GM19452 (cell line): ENCODE measurements around the gene DCAKD.

Experiments used
- ATAC-seq: cut with Tn5 transposase; IDR thresholded peaks from one replicate; pipeline ENCODE4 v1.9.1; 2021; ENCODE audit not compliant: unreplicated experiment

The DCAKD gene

GRCh38 chr17:45005700-45006099 lies 45.7 kb downstream of the DCAKD start:
- no peak for ATAC-seq

DNA sequence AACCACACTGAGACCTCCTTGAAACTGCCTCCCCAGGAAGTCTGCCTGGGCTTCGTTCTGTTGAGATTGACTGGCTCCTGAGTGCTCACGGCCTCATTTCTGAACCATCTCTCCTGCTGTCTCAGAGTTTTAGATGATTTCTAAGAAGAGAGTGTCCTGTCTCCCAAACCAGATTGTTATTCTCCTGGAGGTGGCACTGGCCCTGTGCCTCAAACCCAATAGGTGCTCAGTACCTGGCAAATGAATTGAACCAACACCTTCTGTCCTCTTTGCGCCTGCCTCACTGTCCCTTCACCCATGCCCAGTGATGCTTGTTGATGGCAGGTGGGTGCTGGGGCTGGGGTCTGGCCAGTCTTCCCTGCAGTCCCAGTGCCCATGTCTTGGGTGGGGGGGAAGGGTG lies 47.0 kb downstream of the DCAKD start:
- no peak for ATAC-seq

DNA sequence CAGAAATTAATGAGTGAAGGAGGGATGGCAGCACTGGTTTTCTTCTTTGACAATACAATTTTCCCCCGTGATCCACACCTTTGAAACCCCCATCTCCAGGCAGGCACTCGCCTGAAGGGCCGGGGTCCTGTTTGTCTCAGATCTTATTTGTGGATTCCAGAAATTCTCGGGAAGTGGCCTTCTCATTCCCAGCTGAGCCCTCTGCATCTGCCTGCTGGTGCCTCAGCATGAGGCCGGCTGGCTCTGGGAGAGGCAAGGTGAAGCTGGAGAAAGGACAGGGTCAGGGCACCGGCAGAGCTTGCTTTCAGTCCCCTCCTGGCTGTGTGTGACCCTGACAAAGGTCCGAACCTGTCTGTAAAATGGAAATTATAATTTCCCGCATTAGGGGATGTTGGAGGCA lies 47.6 kb downstream of the DCAKD start:
- ATAC-seq, result no peak

DNA sequence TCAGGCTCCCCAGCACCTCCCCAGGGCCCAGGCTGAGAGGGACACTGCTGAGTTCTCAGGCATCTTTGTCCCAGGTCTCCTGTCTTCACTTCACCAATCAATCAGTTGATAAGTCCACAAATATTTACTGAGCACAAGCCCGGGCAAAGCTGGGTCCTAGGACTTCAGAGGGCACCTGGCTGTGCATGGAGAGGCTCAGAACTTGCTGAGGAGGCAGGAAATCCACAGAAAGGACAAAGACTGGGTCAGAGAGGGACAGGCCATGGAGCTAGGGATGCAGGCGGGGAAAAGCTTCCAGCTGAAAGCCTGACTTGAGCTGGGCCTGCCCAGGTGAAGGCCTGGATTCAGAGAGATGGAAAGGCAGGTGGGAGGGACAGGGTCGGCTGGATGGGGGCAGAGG lies 50.1 kb downstream of the DCAKD start:
- no peak for ATAC-seq

- ATAC-seq, result no peak
Measured at GRCh38 chr17:44999433-44999832, 52.0 kb downstream of the DCAKD start.

- no peak for ATAC-seq
Measured at GRCh38 chr17:44998646-44999045, 52.8 kb downstream of the DCAKD start.

GRCh38 chr17:44997733-44998520 lies 53.5 kb downstream of the DCAKD start:
- no peak for ATAC-seq

GRCh38 chr17:44996304-44996703 lies 55.1 kb downstream of the DCAKD start:
- no peak for ATAC-seq

- ATAC-seq, result no peak
Measured at GRCh38 chr17:44995436-44996001, 55.9 kb downstream of the DCAKD start.

DNA sequence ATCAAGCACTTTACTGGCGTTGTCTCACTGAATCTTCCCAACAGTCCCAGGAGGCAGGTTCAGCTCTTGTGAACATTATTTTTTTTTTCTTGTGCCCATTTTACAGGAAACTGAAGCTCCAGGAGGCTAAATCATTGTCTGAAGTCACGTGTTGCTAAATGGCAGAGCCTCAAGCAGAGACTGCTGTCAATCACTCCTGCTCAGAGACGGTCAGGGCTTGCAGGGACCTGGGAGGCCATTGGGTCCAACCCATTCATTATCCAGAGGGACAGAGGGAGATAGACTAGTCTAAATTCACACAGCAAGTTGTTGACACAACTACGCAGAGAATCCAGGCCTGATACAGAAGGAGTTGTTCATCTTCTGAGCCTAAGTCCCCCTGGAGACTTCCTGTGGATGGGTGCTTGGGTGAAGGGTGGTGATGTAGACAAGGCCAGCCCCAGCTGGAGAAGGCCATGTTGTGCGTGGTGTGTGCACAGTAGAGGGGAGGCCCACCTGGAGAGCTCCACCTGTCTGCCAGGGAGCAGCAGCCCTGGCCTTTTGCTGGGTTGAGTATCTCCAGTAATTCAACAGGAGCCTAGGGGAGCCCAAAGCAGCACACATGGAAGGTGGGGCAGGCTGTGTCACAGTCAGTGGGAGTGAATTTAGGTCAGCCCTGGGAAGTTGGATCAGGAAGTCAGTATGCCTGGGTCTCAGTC lies 59.0 kb downstream of the DCAKD start:
- no peak for ATAC-seq

- no peak for ATAC-seq
Measured at GRCh38 chr17:44990994-44991393, 60.4 kb downstream of the DCAKD start.

- ATAC-seq, result no peak
Measured at GRCh38 chr17:44989552-44990138, 61.8 kb downstream of the DCAKD start.

- no peak for ATAC-seq
Measured at GRCh38 chr17:44988044-44988942, 63.1 kb downstream of the DCAKD start.

DNA sequence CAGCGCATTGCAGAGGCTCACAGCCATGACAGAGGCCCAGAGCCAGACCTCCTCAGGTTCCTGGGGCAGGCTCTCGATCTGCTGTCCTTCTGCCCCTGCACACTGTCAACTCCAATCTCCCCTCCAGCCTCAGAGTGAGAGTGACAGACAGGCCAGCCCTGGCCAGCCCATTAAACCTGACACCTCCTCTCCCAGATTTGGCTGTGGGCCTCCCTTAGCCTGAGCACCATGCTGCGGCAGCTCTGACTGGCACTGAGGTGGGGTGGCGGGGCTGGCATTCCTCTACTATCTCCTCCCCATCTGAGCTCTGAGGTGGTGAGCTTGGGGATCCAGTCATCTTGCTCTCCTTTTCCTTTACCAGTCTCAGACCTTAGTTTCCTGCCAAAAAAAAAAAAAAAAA lies 67.9 kb downstream of the DCAKD start:
- ATAC-seq, result no peak

DNA sequence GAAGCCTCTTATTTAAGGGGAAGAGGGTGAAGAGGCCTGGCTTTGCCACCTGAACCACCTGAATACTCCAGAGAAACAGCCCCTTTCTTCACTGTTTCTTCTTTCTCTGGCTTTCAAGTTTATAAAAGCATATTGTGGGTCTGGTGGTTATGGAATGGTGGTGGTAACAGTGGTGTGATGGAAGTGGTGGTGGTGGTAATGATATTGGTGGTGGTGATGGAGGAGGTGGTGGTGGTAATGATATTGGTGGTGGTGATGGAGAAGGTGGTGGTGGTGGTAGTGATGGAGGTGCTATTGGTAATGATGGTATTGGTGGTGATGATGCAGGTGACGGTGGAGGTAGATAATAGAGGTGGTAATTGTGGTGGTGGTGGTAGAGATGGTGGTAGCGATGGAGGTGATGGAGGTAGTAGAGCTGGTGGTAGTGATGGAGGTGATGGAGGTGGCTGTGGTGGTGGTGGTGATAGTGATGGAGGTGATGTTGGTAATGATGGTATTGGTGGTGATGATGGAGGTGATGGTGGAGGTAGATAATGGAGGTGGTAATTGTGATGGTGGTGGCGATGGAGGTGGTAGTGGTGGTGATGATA lies 69.2 kb downstream of the DCAKD start:
- ATAC-seq, result no peak

DNA sequence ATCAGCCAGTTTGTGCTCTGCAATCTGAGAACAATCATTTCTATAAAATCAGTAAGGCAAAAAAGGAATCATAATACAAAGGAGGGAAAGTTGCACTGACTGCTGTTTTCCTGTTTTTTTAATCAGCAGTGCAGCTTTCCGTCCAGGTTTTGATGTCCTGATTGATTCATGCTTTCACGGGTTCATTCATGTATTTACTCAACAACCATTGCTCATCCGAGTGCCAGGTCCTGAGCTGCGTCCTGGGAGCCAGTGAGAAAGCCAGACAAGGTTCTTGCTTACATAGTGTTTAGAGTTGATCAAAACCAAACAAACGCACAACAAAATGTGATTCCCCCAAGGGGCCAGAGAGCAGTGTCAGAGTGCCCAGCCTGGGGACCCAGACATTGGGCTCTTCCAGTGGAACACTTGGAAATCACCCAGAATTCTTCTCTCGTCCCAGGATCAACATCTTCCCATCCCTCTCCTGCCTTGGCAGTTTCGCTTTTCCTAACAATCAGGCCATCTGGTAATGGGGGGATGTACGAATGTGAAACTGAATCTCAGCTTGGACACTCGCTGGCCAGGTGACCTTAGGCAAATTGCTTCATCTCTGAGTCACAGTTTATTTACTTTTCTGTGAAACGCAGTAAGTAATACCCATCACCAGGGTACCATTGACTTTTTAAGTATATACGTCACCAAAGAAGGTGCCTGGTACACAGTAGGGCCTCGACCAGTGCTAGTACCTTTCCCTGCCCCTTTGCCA lies 70.0 kb downstream of the DCAKD start:
- ATAC-seq, result no peak

GRCh38 chr17:44979426-44979995 lies 71.9 kb downstream of the DCAKD start:
- ATAC-seq, result no peak

DNA sequence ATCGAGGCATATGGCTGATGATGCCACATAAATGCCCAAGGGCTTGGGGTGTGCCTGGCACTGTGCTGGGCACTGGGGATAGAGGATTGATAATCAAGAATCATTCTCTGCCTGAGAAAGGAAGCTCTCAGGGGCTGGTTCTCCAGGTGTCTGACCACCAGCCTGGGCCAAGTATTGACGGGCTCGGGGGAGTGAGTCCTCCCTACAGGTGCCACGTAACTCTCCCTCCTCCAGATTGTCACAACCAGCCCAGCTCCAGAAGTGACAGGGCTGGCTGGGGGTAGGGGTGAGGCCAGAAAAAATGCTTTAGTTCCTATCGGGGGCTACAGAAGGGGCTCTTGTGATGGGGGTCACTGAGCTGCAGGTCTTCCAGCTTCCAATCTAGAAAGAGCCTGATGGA lies 72.6 kb downstream of the DCAKD start:
- no peak for ATAC-seq

DNA sequence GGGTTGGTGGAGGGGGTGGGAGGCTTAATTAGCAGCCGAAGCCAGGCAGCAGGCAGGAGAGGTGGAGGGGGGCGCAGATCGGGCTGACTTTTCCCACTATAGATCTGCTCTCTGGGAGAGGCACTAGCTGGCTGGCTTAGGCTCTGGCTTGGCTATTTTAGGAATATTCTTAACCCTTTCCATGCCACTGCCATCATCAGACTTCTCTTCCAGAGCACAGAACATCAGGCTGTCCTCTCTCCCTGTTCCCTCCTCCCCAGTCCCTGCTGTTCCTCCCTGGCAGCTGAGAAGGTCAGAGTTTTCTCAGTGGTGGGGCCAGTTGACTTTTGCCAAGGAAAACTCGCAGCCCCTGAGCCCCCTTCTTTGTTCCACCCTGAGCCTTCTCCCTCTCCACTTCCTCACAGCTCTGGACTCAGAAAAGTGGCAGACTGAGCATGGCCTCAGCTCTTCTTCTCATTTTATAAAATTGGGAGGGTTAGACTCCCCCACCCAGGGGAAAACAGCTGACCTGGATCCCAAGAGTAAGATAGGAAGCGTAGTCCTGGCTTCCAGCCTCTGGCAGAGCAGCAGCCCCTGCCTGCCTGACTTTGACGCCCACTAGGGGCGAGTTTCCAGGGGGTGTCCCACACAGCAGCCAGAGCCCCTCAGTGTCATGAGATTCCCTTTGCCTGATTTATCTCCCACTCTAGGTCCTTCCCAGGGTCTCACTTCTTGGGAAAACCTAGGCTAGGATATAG lies 73.5 kb downstream of the DCAKD start:
- no peak for ATAC-seq
